T-helper 2 cell treated with Interferon-gamma antibody and Interleukin-4, amounts not matched to agents 100 ng/mL and 5 ng/mL, for 36 hours (primary cell): ENCODE measurements around the gene ATP11C. TPM values are rescaled to one million over a fixed set of nuclear protein-coding genes. Genes with fewer than 3 reads are reported as not detected.
"Not testable (repeated sequence)": the region's sequence is repeated elsewhere in the genome, so short reads cannot be mapped to it uniquely, and the experiment has no call there.

Experiments used
- intact Hi-C: fragments of 100-400 bp; cut with micrococcal nuclease; formaldehyde crosslinking; loops from one replicate; pipeline ENCODE4 v1.15.1; 2023
- total RNA-seq: library from RNA; stranded (reverse); gene quantifications from 2 replicates; pipeline ENCODE4 v1.2.3, GENCODE V29; 2022

The ATP11C gene
- 12.8 and 14.7 TPM in 2 replicates for total RNA-seq

- intact Hi-C loops = loop anchor here (5.0 kb wide), 2 partner anchors 34 to 166 kb away; partner anchors contain the start of gene CXorf66
Observed at GRCh38 chrX:139932901-139933796, at the start of gene ATP11C. TSS of gene ATP11C (minus strand) at chrX:139933053. CDS start at chrX:139932042, 1,011 bp downstream.

DNA sequence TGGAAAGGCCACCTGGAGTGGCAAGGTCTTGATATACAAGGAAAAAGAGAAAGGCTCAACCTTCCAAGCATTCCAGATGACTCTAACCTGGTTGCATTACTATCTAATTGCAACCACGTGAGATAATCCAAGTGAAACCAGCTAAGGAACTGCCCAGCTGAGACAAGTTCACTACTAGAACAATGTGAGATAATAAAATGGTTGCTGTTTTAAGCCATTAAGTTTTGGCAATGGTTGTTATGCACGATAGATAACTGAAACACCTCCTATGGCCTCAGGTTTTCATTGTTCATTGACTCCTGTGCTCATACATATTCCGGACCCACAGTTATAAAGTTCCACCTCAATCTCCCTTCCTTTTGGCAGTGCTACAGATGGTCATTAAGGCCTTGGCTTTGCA lies 41.6 kb upstream of the ATP11C start:
- intact Hi-C loops = no loop called here

GRCh38 chrX:139972629-139973624 lies 40.1 kb upstream of the ATP11C start:
- intact Hi-C loops = no loop called here

- intact Hi-C loops = no loop called here
Observed at GRCh38 chrX:139972113-139972512, 39.3 kb upstream of the ATP11C start.

- intact Hi-C loops = no loop called here
Observed at GRCh38 chrX:139971394-139971749, 38.5 kb upstream of the ATP11C start.

DNA sequence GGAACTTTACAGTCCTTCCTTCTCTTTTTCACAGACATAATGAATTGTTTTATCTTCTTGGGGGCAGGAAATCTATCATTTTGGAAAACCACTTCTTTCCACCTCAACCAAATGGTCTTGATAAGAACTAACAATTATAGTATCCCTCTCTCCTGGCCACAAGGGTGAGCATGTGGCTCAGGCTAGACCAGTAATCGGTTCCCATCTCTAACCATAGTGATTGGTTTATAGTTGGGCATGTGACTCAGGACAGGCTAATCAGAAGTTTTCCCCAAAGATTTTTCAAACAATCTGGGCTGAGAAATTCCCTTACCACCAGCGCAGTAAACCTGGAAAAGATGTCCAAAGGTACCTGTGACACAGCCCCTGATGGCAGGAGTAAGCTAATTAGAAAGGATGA lies 36.4 kb upstream of the ATP11C start:
- intact Hi-C loops = loop anchor here (5.0 kb wide), 1 partner anchor 37 kb away; the partner anchor contains the start of gene ATP11C

DNA sequence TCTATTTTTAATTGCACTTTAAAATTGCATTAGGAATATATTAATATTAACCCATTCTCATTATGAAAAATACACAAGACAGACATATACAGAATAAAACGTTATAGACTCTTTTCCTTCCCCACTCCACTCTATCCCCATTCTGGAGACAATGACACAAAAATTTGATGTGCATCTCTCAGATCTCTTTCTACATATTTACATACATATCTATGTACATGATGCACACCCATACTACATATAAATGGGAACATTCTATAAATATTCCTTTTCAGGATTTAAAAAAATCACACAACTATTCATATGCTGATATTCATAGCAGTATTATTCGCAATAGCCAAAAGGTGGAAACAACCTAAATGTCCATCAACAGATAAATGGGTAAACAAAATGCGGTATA lies 34.9 kb upstream of the ATP11C start:
- intact Hi-C loops = loop anchor here (5.0 kb wide), 1 partner anchor 35 kb away; the partner anchor contains the start of gene ATP11C

- intact Hi-C loops = loop anchor here (5.0 kb wide), 1 partner anchor 35 kb away; the partner anchor contains the start of gene ATP11C
Observed at GRCh38 chrX:139967300-139967699, 34.4 kb upstream of the ATP11C start.

GRCh38 chrX:139966159-139966558 lies 33.3 kb upstream of the ATP11C start:
- intact Hi-C loops = loop anchor here (5.0 kb wide), 1 partner anchor 34 kb away; the partner anchor contains the start of gene ATP11C

GRCh38 chrX:139965421-139965820 lies 32.6 kb upstream of the ATP11C start, which contains the start of gene CXorf66:
TSS of gene CXorf66 (minus strand) at chrX:139965521. CDS start at chrX:139965496, 25 bp downstream.
- intact Hi-C loops = loop anchor here (5.0 kb wide), 1 partner anchor 33 kb away; the partner anchor contains the start of gene ATP11C

GRCh38 chrX:139961091-139961490 lies 28.2 kb upstream of the ATP11C start:
- intact Hi-C loops = not testable (repeated sequence)

DNA sequence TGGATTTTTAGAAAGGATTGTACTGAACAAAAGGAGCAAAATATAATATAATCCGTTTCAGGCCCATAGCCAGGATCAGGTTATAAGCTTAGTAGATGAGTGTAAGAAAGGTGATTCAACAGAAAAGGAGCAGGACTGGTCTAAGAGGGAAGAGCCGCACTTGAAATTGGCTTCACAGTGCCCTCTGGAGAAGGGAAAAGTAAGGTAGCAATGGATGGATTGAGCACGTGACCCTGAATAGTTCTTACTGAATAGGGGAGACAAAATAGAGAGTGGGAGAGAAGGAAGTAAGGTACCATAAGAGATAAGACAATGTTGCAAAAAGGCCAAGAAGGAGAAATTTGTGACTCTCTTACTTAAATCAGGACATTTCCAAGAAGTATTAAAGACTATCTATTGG lies 16.9 kb upstream of the ATP11C start:
- intact Hi-C loops = no loop called here

- intact Hi-C loops = no loop called here
Observed at GRCh38 chrX:139945075-139945474, 12.2 kb upstream of the ATP11C start.

- intact Hi-C loops = no loop called here
Observed at GRCh38 chrX:139936259-139936658, 3.4 kb upstream of the ATP11C start.

DNA sequence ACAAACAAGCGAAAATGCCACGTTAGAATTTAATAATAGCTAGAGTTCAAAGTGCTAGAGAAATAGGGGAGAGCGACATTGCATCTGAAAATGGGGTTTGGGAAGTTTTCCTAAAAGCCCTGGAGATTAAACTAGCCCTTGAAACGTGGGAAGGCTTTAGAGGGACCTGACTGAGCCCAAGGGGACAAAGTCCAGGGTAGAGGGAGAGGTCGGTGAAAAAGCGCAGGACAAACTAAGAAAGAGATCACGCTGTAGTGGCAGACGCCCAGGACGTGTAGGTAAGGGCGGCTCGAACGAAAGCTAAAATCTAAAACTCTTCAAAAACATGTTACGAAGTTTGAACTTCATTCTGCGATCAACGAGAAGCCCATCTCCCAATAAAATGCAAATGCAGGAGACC lies 1.1 kb upstream of the ATP11C start:
- intact Hi-C loops = loop anchor here (5.0 kb wide), 2 partner anchors 33 to 167 kb away; partner anchors contain the start of gene CXorf66

GRCh38 chrX:139932073-139932900 lies 566 bp downstream of the ATP11C start:
- intact Hi-C loops = loop anchor here (5.0 kb wide), 2 partner anchors 35 to 165 kb away; partner anchors contain the start of gene CXorf66

DNA sequence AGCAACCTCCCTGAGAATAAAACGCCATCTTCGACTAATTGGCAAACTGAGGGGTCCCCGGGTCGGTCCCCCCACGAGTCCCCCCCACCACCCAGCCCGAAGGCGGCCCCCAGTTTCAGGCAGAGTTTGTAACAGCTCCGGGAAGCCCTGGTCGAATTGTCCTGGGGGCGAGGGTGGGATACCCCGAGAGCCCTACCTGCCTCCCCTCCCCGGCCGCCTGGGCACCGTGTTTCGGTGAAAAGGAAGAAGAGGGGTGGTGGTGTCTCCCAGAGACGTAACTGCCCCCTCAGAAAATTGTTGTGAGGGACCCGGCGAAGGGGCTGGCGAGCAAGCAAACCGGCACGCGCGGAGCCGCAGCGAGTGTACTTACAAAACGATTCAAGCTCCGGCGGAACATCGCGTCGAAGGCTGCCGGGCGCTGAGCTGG lies 1.2 kb downstream of the ATP11C start:
- intact Hi-C loops = loop anchor here (2.0 to 5.0 kb wide), 3 partner anchors 36 to 193 kb away; partner anchors contain the start of gene CXorf66

GRCh38 chrX:139930916-139931645 lies 1.8 kb downstream of the ATP11C start:
- intact Hi-C loops = loop anchor here (2.0 to 5.0 kb wide), 3 partner anchors 36 to 192 kb away; partner anchors contain the start of gene CXorf66

- intact Hi-C loops = loop anchor here (2.0 to 5.0 kb wide), 3 partner anchors 37 to 192 kb away; partner anchors contain the start of gene CXorf66
Observed at GRCh38 chrX:139930401-139930800, 2.5 kb downstream of the ATP11C start.
